HG02759 (cell line): ENCODE data around the gene SLC19A1.
A peak's percentile ranks its signal among the peaks of the same experiment; 100 is the strongest.

Source experiments
- ATAC-seq: cut with Tn5 transposase; IDR thresholded peaks from one replicate; pipeline ENCODE4 v1.9.1; 2021; ENCODE audit warnings: mild to moderate bottlenecking, moderate library complexity; ENCODE audit not compliant: unreplicated experiment

Gene SLC19A1

DNA sequence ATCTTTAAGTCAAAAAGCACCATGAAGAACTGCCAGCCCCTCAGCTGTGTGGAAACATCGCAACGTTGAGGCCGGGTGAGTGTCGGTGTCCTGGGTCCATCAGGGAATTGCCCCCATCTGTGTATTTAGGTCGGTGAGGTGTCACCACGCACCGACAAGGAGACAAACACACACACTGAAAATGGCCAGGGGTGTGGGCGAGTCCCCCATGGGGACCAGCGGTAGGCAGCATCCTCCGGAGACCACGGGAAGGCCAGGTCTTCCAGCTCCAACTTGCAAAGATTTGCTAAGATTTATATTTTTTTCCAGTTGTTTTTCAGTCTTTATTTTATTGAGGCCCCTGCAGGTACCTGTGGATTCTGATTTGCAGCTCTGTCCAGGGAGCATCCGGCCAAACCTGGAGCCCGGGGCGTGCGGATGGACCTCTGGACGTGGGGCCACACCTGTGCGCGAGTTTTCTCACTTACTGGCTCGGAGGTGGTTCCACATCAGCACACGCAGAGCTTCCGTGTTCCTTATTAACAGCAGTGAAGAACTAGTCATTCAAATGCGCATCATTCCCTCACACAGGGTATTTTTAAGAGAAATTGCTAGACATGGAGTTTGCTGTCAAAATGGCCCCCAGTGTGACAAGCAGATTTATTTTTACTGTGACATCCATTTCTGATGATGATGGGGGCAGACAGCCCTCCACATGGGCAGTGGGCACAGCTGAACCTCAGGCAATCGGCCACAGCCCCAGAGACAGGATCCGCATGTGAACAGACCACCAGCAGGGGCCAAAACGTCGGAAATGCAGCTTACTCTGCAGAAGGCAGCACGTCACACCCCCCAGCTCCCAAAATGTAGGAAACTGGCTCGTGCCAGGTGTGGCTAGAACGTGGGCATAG is 17.2 kb upstream of the SLC19A1 start:
- ATAC-seq: no peak

DNA sequence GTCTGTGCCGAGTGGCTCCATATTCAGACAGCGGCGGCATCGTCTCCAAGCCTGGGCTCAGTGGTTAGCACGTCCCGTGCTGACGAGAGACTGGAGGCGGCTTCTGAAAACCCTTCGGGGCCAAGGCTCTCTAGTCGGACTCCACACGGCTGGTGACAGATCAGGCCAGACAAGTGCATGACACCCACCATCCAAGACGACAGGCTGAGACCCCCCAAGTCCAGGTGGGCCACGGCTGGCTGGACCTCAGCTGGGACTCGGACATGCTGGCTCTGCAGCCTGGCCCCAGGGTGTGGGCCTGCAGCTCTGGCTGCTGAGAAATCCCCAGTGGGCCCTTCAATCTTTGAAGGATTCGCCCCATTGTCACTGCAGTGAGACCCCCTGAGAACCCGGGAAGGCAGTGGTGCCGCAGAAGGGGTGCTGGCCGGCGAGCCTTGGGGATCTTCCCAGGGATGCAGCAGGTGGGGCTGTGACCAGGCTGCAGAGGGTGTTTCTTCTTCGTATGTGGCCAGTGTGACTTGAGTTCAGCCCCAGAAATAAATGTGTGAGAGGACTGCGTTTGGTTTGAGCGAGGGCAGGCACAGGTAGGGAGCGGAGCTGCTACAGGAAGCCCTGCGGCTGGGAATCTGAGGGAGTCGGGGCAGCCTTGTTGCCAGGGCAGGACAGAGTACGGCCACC is 15.9 kb upstream of the SLC19A1 start:
- ATAC-seq: no peak

DNA sequence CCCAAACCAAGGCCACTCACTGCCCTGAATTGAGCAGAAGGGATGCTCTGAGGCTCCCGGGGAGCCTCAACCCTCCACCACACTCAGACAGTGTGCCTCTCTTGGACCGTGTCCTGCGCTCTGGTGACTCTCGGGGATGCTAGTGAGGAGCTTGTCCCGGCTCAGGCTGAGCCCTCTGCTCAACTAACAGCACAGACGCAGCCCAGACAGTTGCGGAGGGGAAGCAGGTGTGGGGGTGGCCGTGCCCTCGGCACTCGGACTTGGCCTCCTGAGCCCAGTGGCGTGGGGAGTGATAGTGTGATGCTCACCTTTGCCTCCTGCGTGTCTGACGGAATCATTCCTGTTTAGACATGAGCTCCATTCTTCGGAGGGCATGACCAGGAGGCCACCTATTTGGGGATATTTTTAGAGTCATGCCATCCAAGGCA is 15.4 kb upstream of the SLC19A1 start:
- ATAC-seq: no peak

DNA sequence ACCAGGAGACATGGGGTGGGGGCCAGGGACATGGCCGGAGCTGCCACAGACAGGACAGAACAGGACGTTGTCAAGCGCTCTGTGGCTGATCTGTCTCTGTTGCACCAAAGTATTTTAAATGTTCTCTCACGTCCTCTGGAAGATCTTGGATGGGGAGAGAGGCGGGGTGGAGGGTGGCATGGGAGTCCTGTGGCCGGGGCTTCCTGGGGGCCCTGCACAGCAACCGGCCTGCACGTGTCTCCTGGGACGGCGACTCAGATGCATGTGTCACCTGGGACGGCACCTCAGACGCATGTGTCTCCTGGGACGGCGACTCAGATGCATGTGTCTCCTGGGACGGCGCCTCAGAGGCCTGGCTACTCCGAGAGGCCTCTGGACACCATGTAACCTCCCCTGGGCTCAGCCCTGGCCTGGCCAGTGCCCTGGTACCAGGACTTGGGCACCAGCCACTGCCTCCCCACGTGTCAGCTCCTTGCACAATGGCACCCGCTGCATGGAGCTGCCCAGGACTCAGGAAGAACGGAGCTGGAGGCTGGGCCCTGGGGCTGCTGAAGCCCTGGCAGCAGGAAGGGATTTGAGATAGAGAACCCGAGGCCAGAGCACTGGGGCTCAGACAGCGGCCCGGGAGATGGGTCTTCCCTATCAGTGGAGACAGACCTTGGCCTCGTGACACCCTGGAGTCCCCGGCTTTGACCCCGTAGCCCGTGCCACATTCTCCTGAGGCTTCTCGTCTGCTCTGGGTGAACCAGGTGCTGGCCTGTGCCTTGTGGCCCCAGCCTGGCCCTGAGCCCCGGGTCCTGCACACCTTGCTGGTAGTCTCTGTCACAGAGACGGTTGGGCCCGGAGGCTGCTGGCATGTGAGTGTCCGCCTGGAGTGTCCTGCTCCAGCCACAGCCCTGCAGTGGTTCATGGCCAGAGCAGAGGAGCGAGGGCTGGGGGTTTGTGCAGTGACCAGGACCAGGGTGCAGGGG is 14.7 kb upstream of the SLC19A1 start:
- no peak for ATAC-seq

DNA sequence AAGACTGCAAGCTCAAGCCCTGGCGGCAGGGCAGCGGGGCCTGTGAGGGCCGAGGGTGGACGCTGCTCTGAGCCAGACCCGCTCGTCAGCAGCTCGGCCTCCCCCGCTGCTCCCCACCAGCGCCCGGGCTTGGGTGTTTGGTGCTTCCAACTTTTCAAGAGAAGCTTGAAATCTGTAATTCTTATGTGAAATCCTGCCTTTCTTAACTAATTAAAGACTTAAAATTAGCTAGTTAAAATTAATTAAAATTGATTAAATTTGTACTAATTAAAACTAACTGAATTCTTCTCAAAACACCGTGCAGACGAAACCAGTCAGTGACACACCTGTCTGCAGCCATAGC is 14.0 kb upstream of the SLC19A1 start:
- ATAC-seq: no peak

DNA sequence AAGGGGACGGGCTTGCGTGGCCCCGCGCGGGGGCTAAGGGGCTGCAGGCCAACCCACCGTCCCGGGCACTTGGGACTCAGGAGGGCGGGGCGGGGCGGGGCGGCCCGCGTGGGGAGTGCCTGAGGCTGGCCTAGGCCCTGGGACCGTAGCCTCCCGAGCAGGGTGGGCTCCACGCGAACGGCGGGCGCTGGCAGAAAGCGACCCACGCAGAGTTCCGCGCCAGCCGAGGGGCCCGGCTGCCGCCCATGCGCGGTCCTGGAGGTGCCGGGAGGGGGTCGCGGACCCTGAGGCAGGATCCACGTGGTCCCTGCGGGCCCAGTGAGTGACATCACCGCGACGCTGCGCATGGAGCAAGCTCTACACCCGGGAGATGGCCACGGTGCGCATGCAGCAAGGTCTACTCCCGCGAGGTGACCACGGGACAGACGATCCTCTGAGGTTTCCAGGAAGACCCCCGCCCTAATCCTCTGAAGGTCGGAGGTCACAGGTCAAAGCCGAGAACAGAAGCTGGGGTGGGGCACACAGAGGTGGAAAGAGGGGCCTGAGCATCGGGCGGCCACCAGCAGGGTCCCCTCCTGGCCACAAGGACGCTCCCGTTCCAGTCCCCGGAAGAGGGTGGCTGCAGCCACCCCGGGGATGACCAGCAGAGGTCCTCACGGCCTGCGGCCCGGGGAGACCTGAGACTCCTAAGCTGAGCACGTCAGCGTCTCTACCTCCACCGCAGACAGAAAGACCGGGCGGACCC is 13.5 kb upstream of the SLC19A1 start:
- no peak for ATAC-seq

DNA sequence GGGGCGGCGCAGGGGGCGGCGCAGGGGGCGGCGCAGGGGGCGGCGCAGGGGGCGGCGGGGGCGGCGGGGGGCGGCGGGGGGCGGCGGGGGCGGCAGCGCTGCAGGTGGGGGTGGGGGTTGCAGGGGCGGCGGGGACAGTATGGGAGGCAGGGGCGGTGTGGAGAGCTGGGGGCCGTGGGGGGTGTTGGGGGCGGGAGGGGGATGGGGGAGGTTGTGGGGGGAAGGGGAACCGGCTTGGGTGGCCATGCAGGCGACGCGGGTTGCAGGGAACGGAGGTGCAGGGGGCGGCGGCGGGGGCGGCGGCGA is 13.0 kb upstream of the SLC19A1 start:
- ATAC-seq: no peak

DNA sequence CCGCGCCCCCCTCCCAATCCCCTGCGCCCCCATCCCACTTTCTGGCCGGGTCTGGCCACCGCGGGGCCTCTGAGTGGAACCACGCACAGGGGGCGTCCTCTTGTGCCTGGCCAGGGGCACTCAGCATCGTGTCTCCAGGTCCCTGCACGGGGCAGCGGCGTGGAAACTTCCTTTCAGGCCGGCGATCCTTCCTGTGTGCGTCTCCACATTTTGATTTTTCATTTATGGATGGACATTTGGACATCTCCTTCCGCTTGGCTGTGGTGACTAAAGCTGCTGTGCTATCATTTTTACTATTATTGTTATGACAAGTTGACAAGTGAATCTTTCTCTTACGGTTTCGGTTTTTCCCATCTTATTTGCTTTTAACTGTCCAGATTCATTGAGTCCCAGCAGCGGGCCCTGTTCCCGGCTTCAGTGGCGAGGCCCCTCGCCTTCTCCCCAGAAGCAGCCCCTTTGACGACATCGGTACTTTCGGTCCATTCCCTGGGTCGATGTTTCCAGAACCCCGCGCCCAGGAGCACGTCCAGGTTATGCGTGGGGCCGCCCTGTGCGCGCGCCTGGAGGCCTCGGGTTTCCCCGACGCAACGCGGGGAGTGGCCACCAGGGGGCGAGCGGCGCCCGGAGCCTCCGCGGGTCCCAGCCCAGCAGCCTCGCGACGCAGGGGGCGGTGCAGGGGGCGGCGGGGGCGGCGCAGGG is 12.4 kb upstream of the SLC19A1 start:
- peak; percentile 75 for ATAC-seq

DNA sequence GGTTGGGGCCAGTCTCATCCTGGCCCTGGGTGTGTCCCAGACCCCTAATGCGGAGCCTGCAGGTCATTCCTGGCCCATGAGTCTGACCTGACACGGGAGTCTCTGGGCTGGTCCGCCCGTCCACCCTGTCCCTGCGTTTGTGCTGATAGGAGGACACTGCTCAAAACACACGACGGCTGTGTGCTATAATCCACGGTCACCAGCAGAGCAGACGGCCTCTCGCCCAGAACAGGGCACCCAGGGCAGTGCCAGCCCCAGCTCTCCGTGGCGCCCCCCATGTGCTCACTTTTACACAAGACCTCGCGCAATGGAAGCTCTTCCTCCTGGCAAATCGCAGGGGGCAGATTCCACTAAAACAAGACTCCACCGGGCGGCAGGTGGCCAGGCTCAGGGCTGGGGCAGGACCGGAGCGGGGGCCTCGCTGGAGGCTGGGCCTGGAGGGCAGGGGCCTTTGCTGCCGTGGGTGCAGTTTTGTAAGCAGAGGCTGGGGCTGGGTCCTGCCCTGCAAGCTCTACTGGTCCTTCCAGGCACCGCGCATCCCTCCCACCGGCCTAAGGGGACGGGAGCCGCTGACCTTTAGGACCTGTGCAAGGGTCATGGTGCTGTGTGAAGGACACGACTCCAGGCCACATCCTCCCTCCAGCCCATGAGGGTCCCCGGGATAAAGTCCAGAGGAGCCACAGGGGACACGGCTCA is 10.6 kb upstream of the SLC19A1 start:
- no peak for ATAC-seq

DNA sequence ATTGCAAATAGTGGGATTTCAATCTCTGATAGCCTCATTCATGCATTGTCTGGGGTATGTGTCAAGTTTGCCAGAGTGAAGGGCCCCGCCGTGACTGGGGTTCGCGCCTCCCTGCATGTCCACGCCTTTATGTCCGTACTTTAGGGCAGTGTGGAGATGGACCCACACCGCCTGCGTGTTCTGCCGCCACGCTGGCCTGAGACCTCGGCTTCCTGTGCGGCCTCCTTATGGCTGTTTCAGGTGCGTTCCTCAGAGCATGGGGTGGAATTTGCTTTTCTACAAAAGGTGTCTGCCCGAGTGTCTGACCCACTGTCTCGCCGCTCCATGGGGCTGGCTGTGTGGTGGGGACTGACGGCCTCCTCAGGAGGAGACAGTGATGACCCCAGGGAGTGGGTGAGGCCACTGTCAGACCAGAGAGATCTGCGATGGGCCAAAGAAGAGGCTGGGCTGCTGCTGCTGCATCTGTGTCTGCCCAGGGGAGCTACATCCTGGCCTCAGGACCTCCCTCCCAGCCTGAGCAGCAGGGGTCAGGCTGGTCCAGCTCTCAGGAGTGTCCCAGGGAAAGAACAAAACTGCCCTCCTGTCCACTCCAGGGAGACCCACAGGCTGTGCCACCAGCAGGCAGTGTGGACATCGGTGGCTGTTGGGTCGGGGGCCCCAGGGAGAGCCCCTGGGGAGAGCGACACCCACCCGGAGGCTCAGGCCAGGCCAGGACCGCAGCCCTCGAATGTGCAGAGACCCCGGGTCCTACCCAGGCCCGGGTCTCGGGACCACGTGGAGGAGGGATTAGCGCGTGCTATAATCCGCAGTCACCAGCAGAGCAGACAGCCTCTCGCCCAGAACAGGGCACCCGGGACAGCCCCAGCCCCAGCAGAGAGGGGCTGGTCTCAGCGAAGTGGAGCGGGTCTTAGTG is 9.8 kb upstream of the SLC19A1 start:
- no peak for ATAC-seq

DNA sequence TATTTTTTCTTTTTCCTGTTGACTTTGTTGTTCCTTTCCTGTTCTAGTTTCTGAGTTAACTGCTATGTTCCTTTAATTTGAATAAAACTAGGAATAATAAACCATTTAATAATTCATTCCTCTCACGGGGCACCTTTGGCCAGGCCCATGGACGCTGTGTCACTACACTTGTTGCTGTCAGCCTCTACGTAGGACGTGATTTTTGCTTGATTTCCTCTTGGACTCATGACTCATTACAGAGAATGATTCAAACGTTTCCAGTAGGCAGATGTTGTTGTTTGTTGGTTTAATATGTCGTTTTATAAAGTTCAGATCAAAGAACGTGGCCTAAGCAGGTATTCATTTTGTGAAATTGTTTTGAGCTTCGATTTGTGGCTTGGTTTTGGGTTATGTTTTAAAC is 9.1 kb upstream of the SLC19A1 start:
- no peak for ATAC-seq

DNA sequence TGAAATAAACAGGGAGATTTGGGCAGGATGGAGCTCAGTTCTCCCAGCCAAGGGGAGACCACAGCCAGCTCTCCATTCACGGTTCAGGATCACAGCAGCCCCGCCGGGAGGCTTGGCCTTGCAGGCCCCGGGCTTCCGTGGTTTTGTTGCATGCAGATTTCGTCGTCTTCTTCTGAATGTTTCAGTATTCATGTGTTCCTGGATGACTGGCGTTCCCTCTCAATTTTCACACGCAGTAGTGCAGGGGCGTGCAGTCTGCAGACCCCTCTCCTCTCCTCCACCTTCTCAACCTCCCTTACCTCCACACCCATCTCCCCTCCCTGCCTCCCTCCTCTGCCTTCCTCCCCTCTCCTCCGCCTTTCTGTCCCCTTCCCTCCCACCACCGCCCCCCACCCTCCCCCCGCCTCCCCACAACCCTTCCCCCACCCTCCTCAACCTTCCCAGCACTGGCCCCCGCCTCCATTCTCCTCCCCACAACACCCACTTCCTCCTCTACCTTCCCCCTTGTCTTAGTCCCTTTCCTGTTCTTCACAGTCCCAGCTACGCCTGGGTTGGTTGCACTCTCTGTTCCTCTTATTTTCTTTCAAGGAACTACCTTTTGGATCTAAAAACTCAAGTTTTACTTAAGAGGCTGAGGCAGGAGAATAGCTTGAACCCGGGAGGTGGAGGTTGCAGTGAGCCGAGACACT is 8.4 kb upstream of the SLC19A1 start:
- peak; percentile 50 for ATAC-seq

DNA sequence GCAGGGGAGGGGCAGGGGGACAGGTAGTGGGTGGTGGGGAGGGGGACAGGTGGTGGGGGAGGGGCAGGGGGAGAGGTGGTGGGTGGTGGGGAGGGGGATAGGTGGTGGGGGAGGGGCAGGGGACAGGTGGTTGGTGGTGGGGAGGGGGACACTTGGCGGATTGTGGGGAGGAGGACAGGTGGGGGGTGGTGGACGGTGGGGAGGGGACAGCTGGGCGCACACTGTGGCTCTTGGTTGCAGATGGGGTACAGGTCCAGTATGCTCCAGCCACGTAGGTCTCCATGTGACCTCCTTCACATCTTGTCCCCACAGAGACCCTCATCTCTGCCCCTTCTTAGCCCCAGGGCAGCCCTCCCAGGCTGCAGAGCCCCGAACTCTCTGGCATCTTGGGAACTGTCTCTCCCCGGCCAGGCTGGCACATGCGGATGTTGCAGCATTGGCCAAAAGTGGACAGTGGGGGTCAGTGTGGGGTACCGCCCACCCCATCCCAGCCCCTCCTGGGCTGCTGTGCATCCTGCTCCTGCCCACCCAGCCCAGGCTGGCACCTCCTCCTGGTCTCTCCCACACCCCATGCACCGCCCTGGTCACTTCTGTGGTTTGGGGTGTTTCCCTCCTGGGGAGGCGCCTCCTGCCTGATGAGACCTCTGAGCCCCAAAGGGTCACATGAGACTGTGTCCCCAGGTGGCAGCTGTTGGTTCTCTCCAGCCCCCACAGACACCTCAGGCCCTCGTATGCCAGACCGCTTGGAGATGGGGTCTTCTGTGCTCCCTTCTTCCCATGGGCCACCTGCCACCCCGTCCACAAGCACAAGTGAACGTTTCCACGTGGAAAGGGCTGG is 7.6 kb upstream of the SLC19A1 start:
- ATAC-seq: no peak

DNA sequence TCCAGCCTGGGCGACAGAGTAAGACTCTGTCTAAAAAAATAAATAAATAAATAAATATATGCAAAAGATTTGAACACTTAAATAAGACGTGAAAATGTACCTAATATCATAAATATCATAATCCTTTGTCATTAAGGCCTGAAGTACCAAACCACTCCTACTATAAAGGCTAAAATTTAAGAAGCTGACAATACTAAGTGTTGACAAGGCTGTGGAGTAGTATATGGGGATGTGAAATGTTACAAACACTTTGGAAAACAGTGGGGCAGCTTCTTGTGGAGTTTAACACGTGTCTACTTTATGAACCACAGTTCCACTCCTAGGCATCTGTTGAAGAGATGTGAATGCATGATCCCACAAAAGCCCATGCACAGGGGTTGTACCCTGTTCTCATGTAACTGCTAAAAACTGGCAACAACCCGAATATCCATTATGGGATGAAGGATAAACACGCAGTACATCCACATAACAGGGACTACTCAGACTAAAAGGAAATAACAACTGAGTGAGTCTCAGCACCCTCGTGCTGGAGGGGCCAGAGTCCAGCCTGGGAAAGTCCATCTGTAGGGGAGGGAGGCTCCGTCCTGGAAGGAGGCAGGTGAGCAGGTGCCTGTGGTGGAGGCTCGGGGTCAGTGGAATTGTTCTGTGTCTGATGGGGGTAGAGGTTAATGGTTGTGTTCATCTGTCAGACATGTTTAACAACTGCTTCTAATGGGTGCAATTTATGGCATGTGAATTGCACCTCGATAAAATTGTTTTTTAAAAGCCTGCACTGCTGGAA is 6.7 kb upstream of the SLC19A1 start:
- ATAC-seq: no peak

DNA sequence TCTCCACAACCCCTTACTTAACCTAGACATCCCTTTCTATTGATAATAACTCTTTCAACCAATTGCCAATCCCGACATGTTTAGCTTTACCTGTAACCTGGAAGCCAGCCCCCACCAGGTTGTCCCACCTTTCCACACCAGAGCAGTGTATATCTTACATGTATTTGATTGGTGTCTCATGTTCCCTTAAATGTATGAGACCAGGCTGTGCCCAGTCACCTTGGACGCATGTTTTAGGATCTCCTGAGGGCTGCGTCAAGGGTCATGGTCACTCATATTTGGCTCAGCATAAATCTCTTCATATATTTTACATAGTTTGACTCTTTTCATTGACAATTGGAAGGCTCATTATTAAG is 5.3 kb upstream of the SLC19A1 start:
- no peak for ATAC-seq
